HAP-1 (cell line): Measurements from ENCODE around the gene PLPP3.
A peak's percentile ranks its signal among the peaks of the same experiment; 100 is the strongest.

ENCODE experiments used
- DNase-seq, 2 experiments: peaks; one replicate each; pipeline ENCODE4 v3.0.0-alpha.2; 2016 to 2020; ENCODE audit warnings: low spot score in 2 of 2
- H3K27me3 ChIP-seq: fragments of 250-450 bp; sonication (Bioruptor Pico); 2 replicates; pipeline ENCODE4 v1.5.1; 2020; ENCODE audit warnings: low read depth, mild to moderate bottlenecking, moderate library complexity
- H3K36me3 ChIP-seq: fragments of 250-450 bp; sonication (Bioruptor Pico); replicated peaks from 2 replicates; pipeline ENCODE4 v1.5.1; 2020; ENCODE audit warnings: mild to moderate bottlenecking
- H3K4me1 ChIP-seq: fragments of 250-450 bp; sonication (Bioruptor Pico); 2 replicates; pipeline ENCODE4 v1.5.1; 2020; ENCODE audit warnings: mild to moderate bottlenecking
- H3K4me3 ChIP-seq: fragments of 250-450 bp; sonication (Bioruptor Pico); 2 replicates; pipeline ENCODE4 v1.5.1; 2020; ENCODE audit warnings: mild to moderate bottlenecking, moderate library complexity
- H3K9me3 ChIP-seq: fragments of 250-450 bp; sonication (Bioruptor Pico); 2 replicates; pipeline ENCODE4 v1.5.1; 2020; ENCODE audit warnings: mild to moderate bottlenecking, moderate library complexity
- in situ Hi-C: fragments of 300-500 bp; cut with MboI; formaldehyde crosslinking; loops from 3 replicates; pipeline ENCODE4 v1.14.3; 2020; ENCODE audit warnings: low sequenced_read_pairs, inconsistent platforms, mixed read lengths

PLPP3 gene

GRCh38 chr1:56570924-56571372 lies 8.4 kb downstream of the PLPP3 start:
- Histone ChIP-seq H3K4me3 (no peak overlapping the region), H3K27me3 (no peaks in the 10 kb centered on the region), H3K4me1 (peaks cover 39% of the 10 kb centered on the region), H3K36me3 (no peaks in the 10 kb centered on the region), H3K9me3 (no peaks in the 10 kb centered on the region)
- DNase-seq = peak in 1 of 2 experiments; percentile 24
- in situ Hi-C loops = no loop called here

GRCh38 chr1:56569661-56570060 lies 9.7 kb downstream of the PLPP3 start:
- H3K9me3 ChIP-seq = no peaks in the 10 kb centered on the region
- no peak for DNase-seq
- peaks cover 44% of the 10 kb centered on the region for H3K4me1 ChIP-seq
- H3K4me3 ChIP-seq = no peak overlapping the region
- no peaks in the 10 kb centered on the region for H3K27me3 ChIP-seq
- in situ Hi-C loops = no loop called here
- H3K36me3 ChIP-seq = no peaks in the 10 kb centered on the region

- H3K4me1 ChIP-seq = peaks cover 53% of the 10 kb centered on the region
- H3K4me3 ChIP-seq = no peak overlapping the region
- in situ Hi-C loops = no loop called here
- DNase-seq = peak; percentile 67 to 71
- no peaks in the 10 kb centered on the region for H3K9me3 ChIP-seq
- H3K36me3 ChIP-seq = no peaks in the 10 kb centered on the region
- no peaks in the 10 kb centered on the region for H3K27me3 ChIP-seq
These were observed 12.4 kb downstream of the PLPP3 start for GRCh38 chr1:56566994-56567393.

GRCh38 chr1:56566061-56566744 lies 13.2 kb downstream of the PLPP3 start:
- H3K4me3 ChIP-seq = no peak overlapping the region
- H3K36me3 ChIP-seq = no peaks in the 10 kb centered on the region
- no peaks in the 10 kb centered on the region for H3K27me3 ChIP-seq
- no peak for DNase-seq
- in situ Hi-C loops = no loop called here
- H3K9me3 ChIP-seq = no peaks in the 10 kb centered on the region
- H3K4me1 ChIP-seq = peaks cover 48% of the 10 kb centered on the region

GRCh38 chr1:56564615-56565014 lies 14.7 kb downstream of the PLPP3 start:
- no peaks in the 10 kb centered on the region for H3K27me3 ChIP-seq
- no peak overlapping the region for H3K4me3 ChIP-seq
- DNase-seq = peak in 1 of 2 experiments; percentile 16
- no peaks in the 10 kb centered on the region for H3K36me3 ChIP-seq
- H3K9me3 ChIP-seq = no peaks in the 10 kb centered on the region
- peaks cover 42% of the 10 kb centered on the region for H3K4me1 ChIP-seq
- in situ Hi-C loops = no loop called here

- H3K9me3 ChIP-seq = no peaks in the 10 kb centered on the region
- no peaks in the 10 kb centered on the region for H3K36me3 ChIP-seq
- in situ Hi-C loops = no loop called here
- H3K4me3 ChIP-seq = no peak overlapping the region
- no peaks in the 10 kb centered on the region for H3K27me3 ChIP-seq
- DNase-seq = no peak
- peaks cover 42% of the 10 kb centered on the region for H3K4me1 ChIP-seq
These were observed 15.8 kb downstream of the PLPP3 start for GRCh38 chr1:56563568-56563967.

- H3K27me3 ChIP-seq = no peaks in the 10 kb centered on the region
- peak in 1 of 2 experiments; percentile 16 for DNase-seq
- no peaks in the 10 kb centered on the region for H3K9me3 ChIP-seq
- H3K36me3 ChIP-seq = no peaks in the 10 kb centered on the region
- peaks cover 42% of the 10 kb centered on the region for H3K4me1 ChIP-seq
- in situ Hi-C loops = no loop called here
- no peak overlapping the region for H3K4me3 ChIP-seq
These were observed 16.4 kb downstream of the PLPP3 start for GRCh38 chr1:56562891-56563452.

- Histone ChIP-seq H3K4me3 (no peak overlapping the region), H3K9me3 (no peaks in the 10 kb centered on the region), H3K27me3 (no peaks in the 10 kb centered on the region), H3K4me1 (peaks cover 30% of the 10 kb centered on the region), H3K36me3 (no peaks in the 10 kb centered on the region)
- in situ Hi-C loops = no loop called here
- DNase-seq = no peak
These were observed 17.9 kb downstream of the PLPP3 start for GRCh38 chr1:56561227-56562019.

- Histone ChIP-seq H3K27me3 (no peaks in the 10 kb centered on the region), H3K9me3 (no peaks in the 10 kb centered on the region), H3K4me1 (peaks cover 1% of the 10 kb centered on the region), H3K36me3 (no peaks in the 10 kb centered on the region), H3K4me3 (no peak overlapping the region)
- DNase-seq = no peak
- in situ Hi-C loops = no loop called here
These were observed 21.6 kb downstream of the PLPP3 start for GRCh38 chr1:56557746-56558145.

GRCh38 chr1:56555448-56555847 lies 23.9 kb downstream of the PLPP3 start:
- no peak for DNase-seq
- no peaks in the 10 kb centered on the region for H3K27me3 ChIP-seq
- no peaks in the 10 kb centered on the region for H3K4me1 ChIP-seq
- H3K36me3 ChIP-seq = no peaks in the 10 kb centered on the region
- in situ Hi-C loops = no loop called here
- no peak overlapping the region for H3K4me3 ChIP-seq
- H3K9me3 ChIP-seq = no peaks in the 10 kb centered on the region

- H3K36me3 ChIP-seq = no peaks in the 10 kb centered on the region
- in situ Hi-C loops = no loop called here
- H3K27me3 ChIP-seq = no peaks in the 10 kb centered on the region
- no peaks in the 10 kb centered on the region for H3K9me3 ChIP-seq
- no peak for DNase-seq
- no peak overlapping the region for H3K4me3 ChIP-seq
- H3K4me1 ChIP-seq = no peaks in the 10 kb centered on the region
These were observed 26.3 kb downstream of the PLPP3 start for GRCh38 chr1:56553046-56553445.

- Histone ChIP-seq H3K27me3 (no peaks in the 10 kb centered on the region), H3K36me3 (no peaks in the 10 kb centered on the region), H3K4me1 (no peaks in the 10 kb centered on the region), H3K4me3 (no peak overlapping the region), H3K9me3 (no peaks in the 10 kb centered on the region)
- no peak for DNase-seq
- in situ Hi-C loops = no loop called here
These were observed 27.0 kb downstream of the PLPP3 start for GRCh38 chr1:56552349-56552748.

- Histone ChIP-seq H3K4me1 (no peaks in the 10 kb centered on the region), H3K36me3 (no peaks in the 10 kb centered on the region), H3K9me3 (no peaks in the 10 kb centered on the region), H3K27me3 (no peaks in the 10 kb centered on the region), H3K4me3 (no peak overlapping the region)
- DNase-seq = no peak
- in situ Hi-C loops = no loop called here
These were observed 27.7 kb downstream of the PLPP3 start for GRCh38 chr1:56551691-56552090.

GRCh38 chr1:56550859-56551188 lies 28.5 kb downstream of the PLPP3 start:
- H3K27me3 ChIP-seq = no peaks in the 10 kb centered on the region

More at GRCh38 chr1:56550859-56551188, 28.5 kb downstream of the PLPP3 start:
- H3K4me3 ChIP-seq = no peak overlapping the region
- no peak for DNase-seq
- H3K4me1 ChIP-seq = no peaks in the 10 kb centered on the region
- no peaks in the 10 kb centered on the region for H3K9me3 ChIP-seq
- in situ Hi-C loops = no loop called here
- H3K36me3 ChIP-seq = no peaks in the 10 kb centered on the region
